ENCODE measurements around the gene ASCL2. TPM values are rescaled to one million over a fixed set of nuclear protein-coding genes. Genes with fewer than 3 reads are reported as not detected.
A peak's percentile ranks its signal among the peaks of the same experiment; 100 is the strongest.

ASCL2 gene
- total RNA-seq, 1 experiment from 2014 or later, result not detected

GRCh38 chr11:2267851-2268728 is 2.3 kb downstream of the ASCL2 start:
- POLR2A ChIA-PET, result interaction anchor here (0.7 kb wide), 1 partner anchor 24 kb away, joined by 3 read pairs; no protein-coding TSS in a partner anchor

GRCh38 chr11:2267306-2267850 is 3.0 kb downstream of the ASCL2 start:
- no peak for DNase-seq (ENCODE audit: unreplicated experiment)
- H3K4me1 Mint-ChIP-seq (ENCODE audit: insufficient read depth, unreplicated experiment), result no peaks in the 10 kb centered on the region
- intact Hi-C loops (cut with micrococcal nuclease), result no loop called here
- H3K27me3 Mint-ChIP-seq (ENCODE audit: insufficient read depth, unreplicated experiment), result peaks cover 2% of the 10 kb centered on the region
- no peaks in the 10 kb centered on the region for H3K36me3 Mint-ChIP-seq (ENCODE audit: insufficient read depth, unreplicated experiment)
- no peaks in the 10 kb centered on the region for H3K9me3 Mint-ChIP-seq (ENCODE audit: unreplicated experiment)
- no peak for TF ChIP-seq CTCF (IDR thresholded peaks at IDR 0.05; ENCODE audit: unreplicated experiment)
- ChIA-PET CTCF (interaction anchor here (0.8 kb wide), 1 partner anchor 9 kb away, joined by 4 read pairs; no protein-coding TSS in a partner anchor), POLR2A (no interaction called here)
- H3K27ac Mint-ChIP-seq (ENCODE audit: low read depth, unreplicated experiment), result no peak overlapping the region
- H3K4me3 Mint-ChIP-seq (ENCODE audit: unreplicated experiment), result no peak overlapping the region
- no TSS peak for BruUV-seq (replicated peaks)

More at GRCh38 chr11:2267851-2268728, 2.3 kb downstream of the ASCL2 start:
- peaks cover 10% of the 10 kb centered on the region for H3K27me3 Mint-ChIP-seq (ENCODE audit: insufficient read depth, unreplicated experiment)
- no peaks in the 10 kb centered on the region for H3K4me1 Mint-ChIP-seq (ENCODE audit: insufficient read depth, unreplicated experiment)
- H3K36me3 Mint-ChIP-seq (ENCODE audit: insufficient read depth, unreplicated experiment), result no peaks in the 10 kb centered on the region
- no TSS peak for BruUV-seq (replicated peaks)
- CTCF ChIA-PET, result interaction anchor here (0.8 kb wide), 1 partner anchor 10 kb away, joined by 4 read pairs; no protein-coding TSS in a partner anchor
- intact Hi-C loops (cut with micrococcal nuclease), result no loop called here
- H3K4me3 Mint-ChIP-seq (ENCODE audit: unreplicated experiment), result peak overlapping the region; percentile 71
- H3K27ac Mint-ChIP-seq (ENCODE audit: low read depth, unreplicated experiment), result no peak overlapping the region
- no peak for DNase-seq (ENCODE audit: unreplicated experiment)
- H3K9me3 Mint-ChIP-seq (ENCODE audit: unreplicated experiment), result no peaks in the 10 kb centered on the region
- TF ChIP-seq CTCF (IDR thresholded peaks at IDR 0.05; ENCODE audit: unreplicated experiment), result no peak

- TF ChIP-seq CTCF (IDR thresholded peaks at IDR 0.05; ENCODE audit: unreplicated experiment), result no peak
- H3K4me1 Mint-ChIP-seq (ENCODE audit: insufficient read depth, unreplicated experiment), result no peaks in the 10 kb centered on the region
- ChIA-PET POLR2A (no interaction called here), CTCF (no interaction called here)
- no peak overlapping the region for H3K4me3 Mint-ChIP-seq (ENCODE audit: unreplicated experiment)
- intact Hi-C loops (cut with micrococcal nuclease), result no loop called here
- no TSS peak for BruUV-seq (replicated peaks)
- H3K27ac Mint-ChIP-seq (ENCODE audit: low read depth, unreplicated experiment), result no peak overlapping the region
- no peak for DNase-seq (ENCODE audit: unreplicated experiment)
- H3K27me3 Mint-ChIP-seq (ENCODE audit: insufficient read depth, unreplicated experiment), result no peaks in the 10 kb centered on the region
- no peaks in the 10 kb centered on the region for H3K9me3 Mint-ChIP-seq (ENCODE audit: unreplicated experiment)
- H3K36me3 Mint-ChIP-seq (ENCODE audit: insufficient read depth, unreplicated experiment), result no peaks in the 10 kb centered on the region
Measured at GRCh38 chr11:2266586-2267305, 3.6 kb downstream of the ASCL2 start.

Data from MCF 10A (cell line).